HUES64 (cell line): ENCODE data around the gene LZTS2.
A peak's percentile ranks its signal among the peaks of the same experiment; 100 is the strongest.

Experiments
- H3K27ac ChIP-seq: 2 replicates; pipeline ENCODE4 v1.7.0; 2013; ENCODE audit warnings: low read depth, low read length, inconsistent platforms
- H3K27me3 ChIP-seq: 2 replicates; pipeline ENCODE4 v1.6.1; 2013; ENCODE audit warnings: mild to moderate bottlenecking, low read length; ENCODE audit not compliant: insufficient read depth
- H3K36me3 ChIP-seq: 2 replicates; pipeline ENCODE4 v1.6.1; 2013; ENCODE audit warnings: mild to moderate bottlenecking, low read length; ENCODE audit not compliant: insufficient read depth
- H3K4me1 ChIP-seq: 2 replicates; pipeline ENCODE4 v1.6.1; 2013; ENCODE audit warnings: mild to moderate bottlenecking, low read length, moderate library complexity; ENCODE audit not compliant: insufficient read depth
- H3K4me3 ChIP-seq: 2 replicates; pipeline ENCODE4 v1.5.1; 2013; ENCODE audit warnings: mild to moderate bottlenecking, low read length, moderate library complexity
- H3K9ac ChIP-seq: 2 replicates; pipeline ENCODE4 v1.6.1; 2013; ENCODE audit warnings: mild to moderate bottlenecking, low read depth, low read length
- H3K9me3 ChIP-seq: 2 replicates; pipeline ENCODE4 v1.6.1; 2013; ENCODE audit warnings: low read depth, low read length; ENCODE audit not compliant: insufficient read depth
- WGBS: fragments of 150-250, 120-280 bp; methylation state at CpG from one replicate; pipeline ENCODE4 v1.1.7; 2013; ENCODE audit warnings: missing lambda C conversion rate; 5-methylcytosine and 5-hydroxymethylcytosine counted together

The LZTS2 gene

DNA sequence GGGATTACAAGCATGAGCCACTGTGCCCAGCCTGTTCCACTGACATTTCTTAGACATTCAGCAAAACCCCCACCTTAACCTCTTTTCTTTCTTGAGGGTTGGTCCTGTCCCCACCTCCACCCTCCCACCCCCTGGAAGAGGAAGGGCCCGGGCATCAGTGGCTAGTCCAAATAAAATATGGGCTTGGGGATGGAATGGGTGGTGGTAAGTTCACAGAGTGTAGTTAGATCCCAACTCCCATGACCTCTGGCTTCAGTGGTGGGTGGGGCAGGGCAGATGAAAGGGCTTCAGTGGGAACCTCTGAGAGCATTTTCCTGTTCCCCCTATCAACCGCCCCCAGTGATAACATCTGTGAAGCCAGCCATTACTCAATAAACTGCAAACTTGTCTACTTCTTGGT, 41.2 kb downstream of the LZTS2 start:
- 34% methylated on average over 1 of the region's 2 CpGs for WGBS
- no peak overlapping the region for H3K9ac ChIP-seq
- H3K4me3 ChIP-seq = no peak overlapping the region
- H3K36me3 ChIP-seq = no peaks in the 10 kb centered on the region
- H3K9me3 ChIP-seq = no peaks in the 10 kb centered on the region
- H3K4me1 ChIP-seq = peaks cover 10% of the 10 kb centered on the region
- H3K27me3 ChIP-seq = peaks cover 57% of the 10 kb centered on the region
- H3K27ac ChIP-seq = no peak overlapping the region

DNA sequence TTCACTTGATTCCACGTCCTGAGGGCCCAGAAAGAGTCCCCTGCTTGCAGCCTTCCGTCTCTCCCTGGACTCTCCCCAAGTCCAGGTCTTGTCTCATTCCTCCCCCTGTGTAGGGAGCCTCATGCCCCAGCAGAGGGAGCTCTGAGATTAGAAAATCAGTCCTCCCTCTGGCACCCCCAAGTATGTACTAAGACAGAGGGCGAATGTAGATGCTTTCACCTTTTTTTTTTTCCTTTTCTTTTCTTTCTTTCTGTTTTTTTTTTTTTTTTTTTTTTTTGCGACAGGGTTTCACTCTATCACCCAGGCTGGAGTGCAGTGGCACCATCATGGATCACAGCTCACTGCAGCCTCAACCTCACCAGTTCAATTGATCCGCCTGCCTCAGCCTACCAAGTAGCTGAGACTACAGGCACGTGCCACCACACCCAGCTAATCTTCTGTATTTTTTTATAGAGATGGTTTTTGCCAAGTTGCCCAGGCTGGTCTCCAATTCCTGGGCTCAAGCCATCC, 41.7 kb downstream of the LZTS2 start:
- 28% methylated on average over 4 of the region's 6 CpGs for WGBS
- Histone ChIP-seq H3K36me3 (no peaks in the 10 kb centered on the region), H3K4me3 (no peak overlapping the region), H3K9me3 (no peaks in the 10 kb centered on the region), H3K27me3 (peaks cover 57% of the 10 kb centered on the region), H3K27ac (no peak overlapping the region), H3K4me1 (peaks cover 10% of the 10 kb centered on the region), H3K9ac (no peak overlapping the region)

DNA sequence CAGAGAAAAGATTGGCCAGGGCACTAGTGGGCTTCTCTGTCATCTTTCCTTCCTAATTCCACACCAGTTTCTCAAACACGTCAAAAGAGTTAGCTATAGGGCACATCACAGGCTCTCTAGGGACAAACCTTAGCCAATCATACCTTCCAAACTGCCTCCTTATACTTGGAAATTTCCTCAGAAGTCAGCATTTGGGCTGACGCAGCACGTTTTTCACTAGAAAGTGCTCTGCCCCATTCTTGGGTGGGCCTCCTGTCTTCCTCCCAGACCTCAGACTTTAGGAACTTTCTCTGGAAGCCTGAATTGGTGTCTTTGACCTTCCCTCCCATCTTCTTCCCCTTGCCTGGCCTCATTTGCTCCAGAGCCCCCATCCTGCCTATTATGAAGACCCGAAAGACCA, 42.5 kb downstream of the LZTS2 start:
- H3K4me1 ChIP-seq = peaks cover 17% of the 10 kb centered on the region
- H3K36me3 ChIP-seq = no peaks in the 10 kb centered on the region
- 85% methylated on average over 4 of the region's 4 CpGs for WGBS
- peak overlapping the region; percentile 73 for H3K4me3 ChIP-seq
- H3K9me3 ChIP-seq = no peaks in the 10 kb centered on the region
- H3K9ac ChIP-seq = no peak overlapping the region
- H3K27me3 ChIP-seq = peaks cover 61% of the 10 kb centered on the region
- no peak overlapping the region for H3K27ac ChIP-seq

DNA sequence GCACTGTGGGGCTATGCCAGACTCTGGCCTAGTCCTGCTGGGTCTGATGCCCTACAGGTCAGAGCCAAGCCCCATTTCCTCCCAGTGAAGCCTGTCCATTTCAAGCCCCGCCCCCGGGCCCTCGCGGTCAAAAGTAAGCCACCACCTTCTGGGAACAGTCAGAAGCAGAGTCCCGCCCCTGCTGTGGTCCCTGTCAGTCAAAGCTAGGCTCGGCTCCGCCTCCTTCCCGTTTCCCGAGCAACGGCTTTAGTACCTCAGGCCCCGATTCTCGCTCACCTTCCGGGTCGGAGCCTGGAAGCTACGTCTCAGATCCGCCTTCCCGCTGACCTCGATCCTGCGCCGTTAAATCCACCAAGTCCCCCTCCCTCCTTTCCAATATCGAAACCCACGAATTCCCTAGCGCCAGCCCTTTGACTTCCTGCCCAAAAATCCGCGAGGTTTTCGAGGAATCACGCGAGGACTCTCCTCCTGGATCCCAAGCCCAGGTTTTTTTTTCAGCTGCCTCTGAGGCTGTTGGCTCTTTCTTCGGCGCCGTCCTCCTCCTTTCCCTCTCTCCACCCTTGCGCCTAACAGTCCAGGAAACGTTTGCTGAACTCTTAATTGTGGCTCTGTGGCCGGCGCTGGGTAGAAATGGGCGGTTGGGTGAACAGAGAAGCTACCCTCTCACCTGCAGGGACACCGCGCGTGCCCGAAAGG, 43.2 kb downstream of the LZTS2 start:
- H3K27ac ChIP-seq = peak overlapping the region; percentile 46
- H3K4me1 ChIP-seq = peaks cover 18% of the 10 kb centered on the region
- H3K9ac ChIP-seq = peak overlapping the region; percentile 70
- no peaks in the 10 kb centered on the region for H3K36me3 ChIP-seq
- peaks cover 67% of the 10 kb centered on the region for H3K27me3 ChIP-seq
- H3K9me3 ChIP-seq = no peaks in the 10 kb centered on the region
- 2% methylated on average over 40 of the region's 40 CpGs for WGBS
- H3K4me3 ChIP-seq = peak overlapping the region; percentile 73

DNA sequence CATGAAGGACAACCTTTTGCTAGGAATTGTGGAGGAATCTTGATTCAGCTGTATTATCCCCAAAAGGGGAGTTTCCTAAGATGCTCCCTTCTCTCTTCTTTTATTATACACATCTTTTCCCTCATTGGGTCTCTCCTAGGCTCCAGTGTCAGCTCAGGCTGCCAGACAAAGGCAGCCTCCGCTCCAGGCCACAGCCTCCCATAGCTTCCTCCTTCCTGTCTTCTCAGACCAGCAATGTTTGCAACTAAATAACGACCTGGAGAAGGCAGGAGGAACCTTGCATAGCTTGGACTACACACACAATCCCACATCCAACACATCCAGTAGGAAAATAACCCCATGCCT, 43.7 kb downstream of the LZTS2 start:
- Histone ChIP-seq H3K27ac (peak overlapping the region; percentile 46; the same call in 1 of the 2 replicates), H3K9me3 (no peaks in the 10 kb centered on the region), H3K4me3 (peak overlapping the region; percentile 73), H3K27me3 (peaks cover 68% of the 10 kb centered on the region), H3K9ac (peak overlapping the region; percentile 70), H3K4me1 (peaks cover 18% of the 10 kb centered on the region), H3K36me3 (no peaks in the 10 kb centered on the region)
- WGBS = 28% methylated on average over 2 of the region's 2 CpGs

DNA sequence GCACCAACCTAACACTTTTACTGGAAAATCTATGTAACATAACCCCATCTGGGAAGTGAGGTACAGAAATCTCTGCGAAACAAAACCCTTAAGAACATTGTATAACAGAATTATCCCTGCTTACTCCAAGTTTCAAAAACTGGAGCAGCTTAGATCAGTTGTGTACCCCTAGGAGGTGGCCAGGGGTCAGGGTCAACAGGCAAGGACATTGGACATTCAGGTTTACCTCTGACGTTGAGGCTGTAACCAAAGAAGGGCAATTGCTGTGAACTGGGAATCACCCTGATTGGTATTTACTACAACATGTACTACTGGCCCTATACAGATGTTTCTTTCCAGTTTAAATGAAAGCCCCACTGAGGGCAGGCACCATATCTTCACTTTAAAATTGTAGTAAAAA, 44.5 kb downstream of the LZTS2 start:
- Histone ChIP-seq H3K27me3 (peaks cover 76% of the 10 kb centered on the region), H3K36me3 (no peaks in the 10 kb centered on the region), H3K4me1 (peaks cover 22% of the 10 kb centered on the region), H3K4me3 (no peak overlapping the region), H3K9me3 (no peaks in the 10 kb centered on the region), H3K27ac (no peak overlapping the region), H3K9ac (no peak overlapping the region)
- WGBS = 89% methylated on average over 2 of the region's 2 CpGs

DNA sequence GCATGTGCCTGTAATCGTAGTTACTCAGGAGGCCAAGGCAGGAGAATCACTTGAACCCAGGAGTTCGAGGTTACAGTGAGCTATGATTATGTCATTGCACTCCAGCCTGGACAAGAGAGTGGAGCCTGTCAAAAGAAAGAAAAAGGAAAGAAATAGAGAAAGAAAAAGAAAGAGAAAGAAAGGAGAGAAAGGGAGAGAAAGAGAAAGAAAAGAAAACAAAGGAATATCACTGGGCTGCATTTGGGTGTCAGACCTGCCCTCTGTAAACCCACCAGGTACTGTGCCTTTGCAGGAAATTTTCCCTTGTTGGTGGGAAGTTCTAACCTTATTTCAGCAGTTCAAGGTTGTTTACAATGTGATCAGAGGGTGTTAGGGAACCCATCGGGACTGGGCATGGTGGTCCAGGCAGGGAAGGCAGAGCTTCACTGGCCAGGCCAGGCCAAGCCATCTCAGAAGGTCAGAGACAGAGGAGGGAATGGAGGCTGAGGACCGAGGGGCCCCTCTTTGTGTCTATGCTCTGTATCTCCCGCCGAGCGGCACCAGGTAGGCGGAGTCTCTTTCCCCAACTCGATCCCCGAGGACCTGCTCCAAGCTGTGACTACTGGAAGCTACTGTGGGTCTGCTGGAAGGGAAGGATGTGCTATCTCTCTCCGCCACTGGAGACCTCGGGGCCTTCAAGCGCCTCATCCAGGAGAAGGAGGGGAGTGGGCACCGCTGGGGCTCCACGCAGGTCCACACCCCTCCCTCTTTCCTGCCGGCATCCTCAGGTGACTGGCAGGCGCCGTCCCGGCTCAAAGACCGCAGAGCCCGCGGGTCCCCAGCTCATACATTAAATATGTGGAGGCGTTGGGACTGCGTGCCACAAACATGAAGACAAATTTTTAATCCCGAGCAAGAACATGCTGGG, 47.0 kb downstream of the LZTS2 start:
- H3K27me3 ChIP-seq = peaks cover 88% of the 10 kb centered on the region
- H3K9me3 ChIP-seq = no peaks in the 10 kb centered on the region
- H3K9ac ChIP-seq = no peak overlapping the region
- no peak overlapping the region for H3K27ac ChIP-seq
- H3K36me3 ChIP-seq = no peaks in the 10 kb centered on the region
- H3K4me3 ChIP-seq = peak overlapping the region; percentile 26; the same call in 1 of the 2 replicates
- WGBS = 13% methylated on average over 25 of the region's 25 CpGs
- H3K4me1 ChIP-seq = peaks cover 30% of the 10 kb centered on the region

DNA sequence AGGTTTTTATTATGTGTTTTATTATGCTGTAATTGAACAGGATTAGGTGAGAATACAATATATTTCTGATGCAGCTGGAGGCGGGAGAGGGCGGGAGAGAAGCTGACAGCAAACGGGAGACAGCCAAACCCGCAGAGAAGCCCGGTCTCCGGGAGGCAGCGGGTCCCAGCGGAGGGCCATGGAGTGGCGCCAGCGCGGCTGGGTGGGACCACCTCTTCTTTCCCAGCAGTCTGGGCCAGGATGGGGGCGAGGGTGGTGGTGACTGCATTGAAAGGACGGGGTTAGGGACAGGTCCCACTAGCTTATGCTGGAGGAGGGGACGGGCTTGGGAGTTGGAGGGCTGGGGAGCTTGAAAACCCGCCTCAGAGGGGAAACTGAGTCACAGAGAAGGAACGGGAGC, 47.7 kb downstream of the LZTS2 start:
- H3K27me3 ChIP-seq = peaks cover 93% of the 10 kb centered on the region
- H3K9ac ChIP-seq = no peak overlapping the region
- H3K4me1 ChIP-seq = peaks cover 29% of the 10 kb centered on the region
- no peaks in the 10 kb centered on the region for H3K9me3 ChIP-seq
- H3K4me3 ChIP-seq = peak overlapping the region; percentile 26; the same call in 1 of the 2 replicates
- H3K27ac ChIP-seq = no peak overlapping the region
- H3K36me3 ChIP-seq = no peaks in the 10 kb centered on the region
- 9% methylated on average over 16 of the region's 16 CpGs for WGBS

DNA sequence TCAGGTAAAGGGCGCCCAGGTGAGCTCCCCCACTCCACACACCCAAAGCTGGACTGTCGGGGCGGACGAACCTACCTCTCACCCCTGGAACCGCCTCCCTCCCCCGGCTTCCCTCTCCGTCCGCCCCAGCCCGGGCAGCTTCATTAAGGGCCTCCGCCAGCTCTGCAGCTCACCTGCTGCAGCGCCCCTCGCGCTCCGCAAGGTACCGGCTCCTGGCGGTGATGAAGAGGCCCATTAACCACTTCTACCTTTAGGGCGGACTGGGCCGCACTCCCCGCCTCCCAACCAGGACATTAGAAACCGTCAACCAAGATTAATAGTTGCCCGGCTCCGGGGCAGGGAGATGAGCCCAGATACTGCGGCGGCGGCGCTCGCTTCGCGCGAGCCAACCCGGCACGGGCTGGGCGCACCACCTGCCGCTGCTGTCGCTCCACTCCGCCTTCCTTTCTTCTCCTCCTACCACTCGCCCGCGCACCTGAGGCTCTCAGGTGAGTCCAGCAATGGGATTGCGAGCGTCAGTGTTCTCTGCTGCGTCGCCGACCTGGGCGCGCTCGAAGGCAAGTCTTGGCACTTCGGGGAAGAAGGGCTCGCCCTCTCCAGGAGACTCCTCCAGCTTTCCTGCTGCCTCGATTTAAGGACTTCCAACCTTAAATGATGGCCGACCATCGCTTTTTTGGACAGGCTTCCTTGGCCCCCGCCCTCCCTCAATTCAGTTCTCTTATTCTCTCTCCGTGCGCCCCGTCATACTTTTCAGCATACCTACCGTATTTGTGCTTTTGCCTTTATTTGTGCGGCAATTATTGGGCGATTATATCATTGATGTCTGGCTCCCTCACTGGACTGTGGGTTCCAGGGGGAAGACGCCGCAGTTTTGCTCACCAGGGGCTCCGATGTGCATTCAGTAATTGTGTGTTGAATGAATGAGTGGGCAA, 48.6 kb downstream of the LZTS2 start:
- peaks cover 25% of the 10 kb centered on the region for H3K4me1 ChIP-seq
- H3K4me3 ChIP-seq = peak overlapping the region; percentile 31; the same call in 1 of the 2 replicates
- no peaks in the 10 kb centered on the region for H3K9me3 ChIP-seq
- no peak overlapping the region for H3K9ac ChIP-seq
- H3K27ac ChIP-seq = no peak overlapping the region
- H3K36me3 ChIP-seq = no peaks in the 10 kb centered on the region
- peaks cover 93% of the 10 kb centered on the region for H3K27me3 ChIP-seq
- 6% methylated on average over 62 of the region's 62 CpGs for WGBS

DNA sequence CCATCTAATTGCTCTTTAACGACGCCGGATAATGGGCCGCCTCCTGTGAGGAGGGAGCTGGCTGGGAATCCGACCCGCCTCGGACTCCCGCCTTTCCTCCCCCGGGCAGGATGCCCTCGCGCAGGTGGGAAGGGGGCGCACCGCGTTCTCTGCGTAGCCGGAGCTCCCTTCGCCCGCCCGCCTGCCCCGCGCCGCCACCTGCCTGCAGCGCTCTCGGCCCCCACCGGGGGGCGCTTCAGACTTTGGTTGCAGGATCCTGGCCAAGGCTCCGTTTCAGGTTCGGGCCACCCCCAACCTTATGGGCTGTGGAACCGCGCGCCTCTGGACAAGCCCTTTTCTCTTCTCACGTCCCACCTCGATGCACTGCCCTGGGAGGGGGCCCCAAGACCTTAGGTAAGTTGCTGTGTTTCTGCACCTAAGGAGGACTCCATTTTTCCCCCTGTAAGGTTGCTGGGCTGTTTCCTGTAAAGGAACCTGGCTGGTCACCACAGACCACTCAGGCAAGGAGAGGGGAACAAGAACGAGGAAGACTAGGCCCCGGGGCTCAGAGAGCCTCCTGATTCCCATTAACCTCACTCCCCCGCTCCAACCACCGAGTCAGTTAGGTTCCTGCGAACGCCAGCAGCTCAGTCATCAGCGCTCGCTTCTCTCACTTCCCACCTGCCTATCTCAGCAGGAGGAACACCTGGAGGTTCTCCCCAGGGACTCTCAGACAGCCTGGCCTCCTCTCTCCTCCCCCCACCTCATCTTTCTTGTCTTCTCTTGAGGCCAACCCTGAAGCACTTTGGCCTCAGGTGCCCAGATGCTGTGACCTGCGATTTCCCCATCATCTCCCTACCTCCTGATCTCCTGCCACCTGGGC, 50.8 kb downstream of the LZTS2 start:
- Histone ChIP-seq H3K4me1 (peaks cover 20% of the 10 kb centered on the region; the same call in 1 of the 2 replicates), H3K9ac (no peak overlapping the region; the same call in 1 of the 2 replicates), H3K36me3 (no peaks in the 10 kb centered on the region), H3K9me3 (no peaks in the 10 kb centered on the region), H3K27me3 (peaks cover 73% of the 10 kb centered on the region), H3K4me3 (peak overlapping the region; percentile 36; the same call in 1 of the 2 replicates), H3K27ac (no peak overlapping the region)
- WGBS = 9% methylated on average over 42 of the region's 42 CpGs
